ENCODE results near the gene TGOLN2. TPM values are rescaled to one million over a fixed set of nuclear protein-coding genes. Genes with fewer than 3 reads are reported as not detected.

Gene TGOLN2
- total RNA-seq, 1 experiment from 2014 or later: 43.7 TPM

DNA sequence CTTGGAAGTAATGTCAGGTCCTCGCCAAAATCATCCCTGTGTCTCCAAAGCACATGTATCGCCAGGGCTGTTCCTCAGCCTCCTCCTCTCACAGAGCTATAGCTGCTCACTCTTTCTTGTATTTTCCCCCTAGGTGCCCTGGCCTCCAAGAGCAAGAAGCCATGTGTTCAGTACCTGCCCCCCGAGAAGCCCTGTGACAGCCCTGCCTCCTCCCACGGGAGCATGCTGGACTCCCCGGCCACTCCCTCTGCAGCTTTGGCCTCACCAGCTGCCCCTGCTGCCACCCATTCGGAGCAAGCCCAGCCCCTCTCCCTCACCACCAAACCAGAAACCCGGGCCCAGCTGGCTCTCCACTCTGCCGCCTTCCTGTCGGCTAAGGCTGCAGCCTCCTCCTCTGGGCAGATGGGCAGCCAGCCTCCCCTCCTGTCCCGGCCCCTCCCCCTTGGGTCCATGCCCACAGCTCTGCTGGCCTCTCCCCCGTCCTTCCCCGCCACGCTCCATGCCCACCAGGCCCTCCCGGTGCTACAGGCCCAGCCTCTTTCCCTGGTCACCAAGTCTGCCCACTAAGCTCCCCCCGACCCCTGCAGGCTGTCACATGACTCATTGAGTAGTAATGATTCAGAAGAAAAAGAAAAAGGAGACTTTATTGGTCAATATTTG, 18.8 kb downstream of the TGOLN2 start (continued):
- TF ChIP-seq, protein P1, sequence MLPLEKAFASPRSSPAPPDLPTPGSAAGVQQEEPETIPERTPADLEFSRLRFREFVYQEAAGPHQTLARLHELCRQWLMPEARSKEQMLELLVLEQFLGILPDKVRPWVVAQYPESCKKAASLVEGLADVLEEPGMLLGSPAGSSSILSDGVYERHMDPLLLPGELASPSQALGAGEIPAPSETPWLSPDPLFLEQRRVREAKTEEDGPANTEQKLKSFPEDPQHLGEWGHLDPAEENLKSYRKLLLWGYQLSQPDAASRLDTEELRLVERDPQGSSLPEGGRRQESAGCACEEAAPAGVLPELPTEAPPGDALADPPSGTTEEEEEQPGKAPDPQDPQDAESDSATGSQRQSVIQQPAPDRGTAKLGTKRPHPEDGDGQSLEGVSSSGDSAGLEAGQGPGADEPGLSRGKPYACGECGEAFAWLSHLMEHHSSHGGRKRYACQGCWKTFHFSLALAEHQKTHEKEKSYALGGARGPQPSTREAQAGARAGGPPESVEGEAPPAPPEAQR (CRISPR knock-in tag; IDR thresholded peaks at IDR 0.05): no peak
- TF ChIP-seq, protein P2, sequence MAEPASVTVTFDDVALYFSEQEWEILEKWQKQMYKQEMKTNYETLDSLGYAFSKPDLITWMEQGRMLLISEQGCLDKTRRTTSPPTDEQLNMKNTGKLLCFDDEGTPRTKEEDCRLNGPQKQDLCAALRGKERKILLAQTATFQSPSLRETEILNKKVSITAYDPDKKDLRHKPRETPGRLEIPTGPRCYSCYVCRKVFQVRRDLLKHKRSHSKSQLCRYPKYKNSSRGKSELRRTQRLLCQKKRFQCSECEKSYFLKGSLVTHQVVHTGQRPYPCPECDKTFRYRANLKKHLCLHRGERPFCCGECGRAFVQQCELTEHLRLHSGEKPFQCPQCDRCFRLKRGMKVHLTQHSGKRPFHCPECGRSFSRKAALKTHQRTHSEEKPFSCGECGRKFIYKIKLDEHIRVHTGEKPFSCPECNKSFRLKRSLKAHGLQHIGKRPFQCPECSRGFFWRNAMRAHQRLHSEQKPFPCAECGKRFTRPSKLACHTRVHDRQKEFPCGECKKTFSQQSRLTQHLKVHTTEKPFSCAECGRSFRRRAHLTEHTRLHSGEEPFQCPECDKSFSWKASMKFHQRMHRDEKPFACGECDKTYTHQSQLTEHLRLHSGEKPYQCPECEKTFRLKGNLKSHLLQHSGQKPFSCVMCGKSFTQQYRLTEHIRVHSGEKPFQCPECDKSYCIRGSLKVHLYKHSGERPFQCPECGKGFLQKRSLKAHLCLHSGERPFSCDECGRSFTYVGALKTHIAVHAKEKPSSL (CRISPR knock-in tag; conservative IDR thresholded peaks at IDR 0.05): no peak
- TF ChIP-seq MXD4 (CRISPR knock-in tag; IDR thresholded peaks at IDR 0.05; ENCODE audit: borderline replicate concordance) (no peak), JAZF1 (CRISPR knock-in tag; IDR thresholded peaks at IDR 0.05) (no peak)

DNA sequence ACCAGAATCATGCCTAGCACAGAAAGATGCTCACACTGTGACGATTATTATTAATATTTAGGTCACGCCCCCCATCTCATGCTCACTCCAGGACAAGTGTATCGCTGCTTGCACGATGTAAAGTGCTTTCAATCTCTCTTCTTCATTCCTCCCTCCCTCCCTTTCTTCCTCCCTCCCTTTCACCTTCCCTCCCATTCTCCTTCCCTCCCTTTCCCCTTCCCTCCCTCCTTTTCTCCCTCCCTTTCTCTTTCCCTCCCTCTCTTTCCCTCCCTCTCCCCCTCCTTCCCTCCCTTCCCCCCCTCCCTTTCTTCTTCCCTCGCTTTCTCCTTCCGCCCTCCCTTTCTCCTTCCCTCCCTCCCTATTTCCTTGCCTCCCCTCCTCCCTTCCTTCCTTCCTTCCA, 19.6 kb downstream of the TGOLN2 start:
- peak overlapping the region; percentile 31; the same call in 1 of the 2 replicates for H3K27ac Mint-ChIP-seq
- ATAC-seq: no peak
- H3K9me3 Mint-ChIP-seq: no peaks in the 10 kb centered on the region
- no peaks in the 10 kb centered on the region for H3K27me3 Mint-ChIP-seq (ENCODE audit: low read depth)
- H3K36me3 Mint-ChIP-seq: peaks cover 53% of the 10 kb centered on the region
- H3K4me3 Mint-ChIP-seq: no peak overlapping the region
- CTCF ChIA-PET: interaction anchor here (1.5 to 3.2 kb wide), 3 partner anchors 8 to 242 kb away, joined by 3 to 15 read pairs (median 12); no protein-coding TSS in a partner anchor
- peaks cover 19% of the 10 kb centered on the region for H3K4me1 Mint-ChIP-seq
- DNase-seq (ENCODE audit: low spot score): no peak
- TF ChIP-seq, protein P3, sequence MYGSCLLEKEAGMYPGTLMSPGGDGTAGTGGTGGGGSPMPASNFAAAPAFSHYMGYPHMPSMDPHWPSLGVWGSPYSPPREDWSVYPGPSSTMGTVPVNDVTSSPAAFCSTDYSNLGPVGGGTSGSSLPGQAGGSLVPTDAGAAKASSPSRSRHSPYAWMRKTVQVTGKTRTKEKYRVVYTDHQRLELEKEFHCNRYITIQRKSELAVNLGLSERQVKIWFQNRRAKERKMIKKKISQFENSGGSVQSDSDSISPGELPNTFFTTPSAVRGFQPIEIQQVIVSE (CRISPR knock-in tag; IDR thresholded peaks at IDR 0.05; ENCODE audit: borderline replicate concordance): no peak
- TF ChIP-seq TEAD1 (CRISPR knock-in tag; IDR thresholded peaks at IDR 0.05) (no peak), ZNF396 (CRISPR knock-in tag; IDR thresholded peaks at IDR 0.05; ENCODE audit: borderline replicate concordance) (no peak), ZNF219 (CRISPR knock-in tag; IDR thresholded peaks at IDR 0.05; ENCODE audit: borderline replicate concordance) (no peak), SMAD4 (CRISPR knock-in tag; IDR thresholded peaks at IDR 0.05) (no peak)
- TF ChIP-seq, protein P4, sequence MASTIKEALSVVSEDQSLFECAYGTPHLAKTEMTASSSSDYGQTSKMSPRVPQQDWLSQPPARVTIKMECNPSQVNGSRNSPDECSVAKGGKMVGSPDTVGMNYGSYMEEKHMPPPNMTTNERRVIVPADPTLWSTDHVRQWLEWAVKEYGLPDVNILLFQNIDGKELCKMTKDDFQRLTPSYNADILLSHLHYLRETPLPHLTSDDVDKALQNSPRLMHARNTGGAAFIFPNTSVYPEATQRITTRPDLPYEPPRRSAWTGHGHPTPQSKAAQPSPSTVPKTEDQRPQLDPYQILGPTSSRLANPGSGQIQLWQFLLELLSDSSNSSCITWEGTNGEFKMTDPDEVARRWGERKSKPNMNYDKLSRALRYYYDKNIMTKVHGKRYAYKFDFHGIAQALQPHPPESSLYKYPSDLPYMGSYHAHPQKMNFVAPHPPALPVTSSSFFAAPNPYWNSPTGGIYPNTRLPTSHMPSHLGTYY (CRISPR knock-in tag; IDR thresholded peaks at IDR 0.05): no peak
- TF ChIP-seq, protein P5, sequence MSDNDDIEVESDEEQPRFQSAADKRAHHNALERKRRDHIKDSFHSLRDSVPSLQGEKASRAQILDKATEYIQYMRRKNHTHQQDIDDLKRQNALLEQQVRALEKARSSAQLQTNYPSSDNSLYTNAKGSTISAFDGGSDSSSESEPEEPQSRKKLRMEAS (CRISPR knock-in tag; IDR thresholded peaks at IDR 0.05): no peak
- TF ChIP-seq, protein P6, sequence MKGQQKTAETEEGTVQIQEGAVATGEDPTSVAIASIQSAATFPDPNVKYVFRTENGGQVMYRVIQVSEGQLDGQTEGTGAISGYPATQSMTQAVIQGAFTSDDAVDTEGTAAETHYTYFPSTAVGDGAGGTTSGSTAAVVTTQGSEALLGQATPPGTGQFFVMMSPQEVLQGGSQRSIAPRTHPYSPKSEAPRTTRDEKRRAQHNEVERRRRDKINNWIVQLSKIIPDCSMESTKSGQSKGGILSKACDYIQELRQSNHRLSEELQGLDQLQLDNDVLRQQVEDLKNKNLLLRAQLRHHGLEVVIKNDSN (CRISPR knock-in tag; IDR thresholded peaks at IDR 0.05): no peak
- POLR2A ChIA-PET: no interaction called here

DNA sequence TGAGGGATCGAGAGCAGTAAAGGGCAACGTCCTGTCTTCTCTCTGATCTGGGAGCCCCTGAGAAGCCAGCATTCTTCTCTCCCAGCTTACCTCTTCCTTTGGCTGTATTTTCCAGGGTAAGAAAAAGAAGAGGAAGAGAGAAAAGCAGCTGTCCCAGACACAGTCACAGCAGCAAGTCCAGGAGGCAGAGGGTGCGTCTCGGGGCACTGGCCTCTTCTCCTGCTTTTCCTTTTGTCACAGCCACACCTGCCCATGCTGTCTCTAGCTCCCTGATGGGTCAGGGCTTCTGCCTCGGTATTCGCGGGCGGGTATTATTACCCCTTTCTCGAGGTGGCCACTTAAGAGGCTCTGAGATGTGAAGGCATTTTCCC, 20.3 kb downstream of the TGOLN2 start:
- no peak for ATAC-seq
- peaks cover 58% of the 10 kb centered on the region for H3K36me3 Mint-ChIP-seq
- CTCF ChIA-PET: interaction anchor here (0.8 kb wide), 1 partner anchor 8 kb away, joined by 3 read pairs; no protein-coding TSS in a partner anchor
- H3K27ac Mint-ChIP-seq: no peak overlapping the region
- H3K4me1 Mint-ChIP-seq: peaks cover 19% of the 10 kb centered on the region
- no peaks in the 10 kb centered on the region for H3K27me3 Mint-ChIP-seq (ENCODE audit: low read depth)
- DNase-seq (ENCODE audit: low spot score): no peak
- POLR2A ChIA-PET: no interaction called here
- no peaks in the 10 kb centered on the region for H3K9me3 Mint-ChIP-seq
- H3K4me3 Mint-ChIP-seq: no peak overlapping the region
- TF ChIP-seq, protein P7, sequence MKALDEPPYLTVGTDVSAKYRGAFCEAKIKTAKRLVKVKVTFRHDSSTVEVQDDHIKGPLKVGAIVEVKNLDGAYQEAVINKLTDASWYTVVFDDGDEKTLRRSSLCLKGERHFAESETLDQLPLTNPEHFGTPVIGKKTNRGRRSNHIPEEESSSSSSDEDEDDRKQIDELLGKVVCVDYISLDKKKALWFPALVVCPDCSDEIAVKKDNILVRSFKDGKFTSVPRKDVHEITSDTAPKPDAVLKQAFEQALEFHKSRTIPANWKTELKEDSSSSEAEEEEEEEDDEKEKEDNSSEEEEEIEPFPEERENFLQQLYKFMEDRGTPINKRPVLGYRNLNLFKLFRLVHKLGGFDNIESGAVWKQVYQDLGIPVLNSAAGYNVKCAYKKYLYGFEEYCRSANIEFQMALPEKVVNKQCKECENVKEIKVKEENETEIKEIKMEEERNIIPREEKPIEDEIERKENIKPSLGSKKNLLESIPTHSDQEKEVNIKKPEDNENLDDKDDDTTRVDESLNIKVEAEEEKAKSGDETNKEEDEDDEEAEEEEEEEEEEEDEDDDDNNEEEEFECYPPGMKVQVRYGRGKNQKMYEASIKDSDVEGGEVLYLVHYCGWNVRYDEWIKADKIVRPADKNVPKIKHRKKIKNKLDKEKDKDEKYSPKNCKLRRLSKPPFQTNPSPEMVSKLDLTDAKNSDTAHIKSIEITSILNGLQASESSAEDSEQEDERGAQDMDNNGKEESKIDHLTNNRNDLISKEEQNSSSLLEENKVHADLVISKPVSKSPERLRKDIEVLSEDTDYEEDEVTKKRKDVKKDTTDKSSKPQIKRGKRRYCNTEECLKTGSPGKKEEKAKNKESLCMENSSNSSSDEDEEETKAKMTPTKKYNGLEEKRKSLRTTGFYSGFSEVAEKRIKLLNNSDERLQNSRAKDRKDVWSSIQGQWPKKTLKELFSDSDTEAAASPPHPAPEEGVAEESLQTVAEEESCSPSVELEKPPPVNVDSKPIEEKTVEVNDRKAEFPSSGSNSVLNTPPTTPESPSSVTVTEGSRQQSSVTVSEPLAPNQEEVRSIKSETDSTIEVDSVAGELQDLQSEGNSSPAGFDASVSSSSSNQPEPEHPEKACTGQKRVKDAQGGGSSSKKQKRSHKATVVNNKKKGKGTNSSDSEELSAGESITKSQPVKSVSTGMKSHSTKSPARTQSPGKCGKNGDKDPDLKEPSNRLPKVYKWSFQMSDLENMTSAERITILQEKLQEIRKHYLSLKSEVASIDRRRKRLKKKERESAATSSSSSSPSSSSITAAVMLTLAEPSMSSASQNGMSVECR (CRISPR knock-in tag; IDR thresholded peaks at IDR 0.05; ENCODE audit: borderline replicate concordance): no peak
- TF ChIP-seq FOXJ3 (CRISPR knock-in tag; IDR thresholded peaks at IDR 0.05; ENCODE audit: borderline replicate concordance): no peak
- TF ChIP-seq, protein P8, sequence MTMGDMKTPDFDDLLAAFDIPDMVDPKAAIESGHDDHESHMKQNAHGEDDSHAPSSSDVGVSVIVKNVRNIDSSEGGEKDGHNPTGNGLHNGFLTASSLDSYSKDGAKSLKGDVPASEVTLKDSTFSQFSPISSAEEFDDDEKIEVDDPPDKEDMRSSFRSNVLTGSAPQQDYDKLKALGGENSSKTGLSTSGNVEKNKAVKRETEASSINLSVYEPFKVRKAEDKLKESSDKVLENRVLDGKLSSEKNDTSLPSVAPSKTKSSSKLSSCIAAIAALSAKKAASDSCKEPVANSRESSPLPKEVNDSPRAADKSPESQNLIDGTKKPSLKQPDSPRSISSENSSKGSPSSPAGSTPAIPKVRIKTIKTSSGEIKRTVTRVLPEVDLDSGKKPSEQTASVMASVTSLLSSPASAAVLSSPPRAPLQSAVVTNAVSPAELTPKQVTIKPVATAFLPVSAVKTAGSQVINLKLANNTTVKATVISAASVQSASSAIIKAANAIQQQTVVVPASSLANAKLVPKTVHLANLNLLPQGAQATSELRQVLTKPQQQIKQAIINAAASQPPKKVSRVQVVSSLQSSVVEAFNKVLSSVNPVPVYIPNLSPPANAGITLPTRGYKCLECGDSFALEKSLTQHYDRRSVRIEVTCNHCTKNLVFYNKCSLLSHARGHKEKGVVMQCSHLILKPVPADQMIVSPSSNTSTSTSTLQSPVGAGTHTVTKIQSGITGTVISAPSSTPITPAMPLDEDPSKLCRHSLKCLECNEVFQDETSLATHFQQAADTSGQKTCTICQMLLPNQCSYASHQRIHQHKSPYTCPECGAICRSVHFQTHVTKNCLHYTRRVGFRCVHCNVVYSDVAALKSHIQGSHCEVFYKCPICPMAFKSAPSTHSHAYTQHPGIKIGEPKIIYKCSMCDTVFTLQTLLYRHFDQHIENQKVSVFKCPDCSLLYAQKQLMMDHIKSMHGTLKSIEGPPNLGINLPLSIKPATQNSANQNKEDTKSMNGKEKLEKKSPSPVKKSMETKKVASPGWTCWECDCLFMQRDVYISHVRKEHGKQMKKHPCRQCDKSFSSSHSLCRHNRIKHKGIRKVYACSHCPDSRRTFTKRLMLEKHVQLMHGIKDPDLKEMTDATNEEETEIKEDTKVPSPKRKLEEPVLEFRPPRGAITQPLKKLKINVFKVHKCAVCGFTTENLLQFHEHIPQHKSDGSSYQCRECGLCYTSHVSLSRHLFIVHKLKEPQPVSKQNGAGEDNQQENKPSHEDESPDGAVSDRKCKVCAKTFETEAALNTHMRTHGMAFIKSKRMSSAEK (CRISPR knock-in tag; IDR thresholded peaks at IDR 0.05; ENCODE audit: borderline replicate concordance): no peak
